Osteocyte (in vitro differentiated cells): ENCODE results near the gene WNK2. TPM values are rescaled to one million over a fixed set of nuclear protein-coding genes. Genes with fewer than 3 reads are reported as not detected.

Source experiments
- DNase-seq: peaks from one replicate; pipeline ENCODE4 v3.0.0; 2021; ENCODE audit warnings: mixed read lengths; ENCODE audit not compliant: unreplicated experiment; ENCODE audit errors: extremely low spot score
- H3K27ac Mint-ChIP-seq: one replicate; pipeline ENCODE4 v1.8.0; 2021; ENCODE audit warnings: mild to moderate bottlenecking, mixed read lengths; ENCODE audit not compliant: unreplicated experiment
- H3K27me3 Mint-ChIP-seq: one replicate; pipeline ENCODE4 v1.8.0; 2021; ENCODE audit warnings: mixed read lengths; ENCODE audit not compliant: unreplicated experiment
- H3K36me3 Mint-ChIP-seq: one replicate; pipeline ENCODE4 v1.8.0; 2021; ENCODE audit warnings: mixed read lengths; ENCODE audit not compliant: unreplicated experiment
- H3K4me1 Mint-ChIP-seq: one replicate; pipeline ENCODE4 v1.8.0; 2021; ENCODE audit warnings: mixed read lengths; ENCODE audit not compliant: unreplicated experiment
- H3K4me3 Mint-ChIP-seq: one replicate; pipeline ENCODE4 v1.8.0; 2021; ENCODE audit warnings: mild to moderate bottlenecking, moderate library complexity, mixed read lengths; ENCODE audit not compliant: unreplicated experiment
- H3K9me3 Mint-ChIP-seq: one replicate; pipeline ENCODE4 v1.8.0; 2021; ENCODE audit warnings: mixed read lengths; ENCODE audit not compliant: unreplicated experiment
- CTCF ChIP-seq: fragments of 200-600 bp; sonication (generic); IDR thresholded peaks from 2 replicates; pipeline ENCODE4 v1.5.0; 2021; ENCODE audit warnings: antibody characterized with exemption, mild to moderate bottlenecking, moderate library complexity
- total RNA-seq: library from RNA; stranded (reverse); gene quantifications from 2 replicates; pipeline ENCODE4 v1.2.1, GENCODE V29; 2021

The WNK2 gene
- total RNA-seq, 1 donor from 2014 or later = not detected

DNA sequence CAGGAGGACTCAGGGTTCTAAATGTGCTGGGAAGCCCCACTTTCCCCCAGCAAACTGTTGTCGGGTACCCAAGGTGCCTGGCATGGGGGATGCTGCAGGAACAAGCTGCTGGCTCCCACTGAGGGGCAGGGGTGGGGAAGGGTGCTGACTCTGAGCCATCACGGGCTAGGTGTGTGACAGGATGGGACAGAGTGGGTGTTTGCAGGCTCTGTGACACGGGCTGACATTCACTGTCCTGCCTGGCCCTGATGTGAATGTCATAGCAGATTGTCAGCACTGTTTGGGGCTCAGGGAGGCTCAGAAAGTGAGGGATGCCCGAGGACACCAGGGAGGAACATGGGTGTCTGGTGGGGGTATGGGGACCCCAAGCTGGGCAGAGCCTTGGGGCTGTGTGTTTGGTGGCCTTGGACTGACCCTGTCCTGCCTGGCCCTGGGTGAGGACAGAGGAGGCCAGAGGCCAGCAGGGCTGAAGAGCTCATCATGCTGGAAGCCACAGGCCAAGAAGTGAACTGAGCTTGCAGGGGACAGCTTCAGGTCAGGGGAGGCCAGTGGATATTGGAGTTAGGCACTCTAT lies 20.6 kb downstream of the WNK2 start:
- Mint-ChIP-seq H3K27ac (no peak overlapping the region), H3K36me3 (no peaks in the 10 kb centered on the region), H3K9me3 (no peaks in the 10 kb centered on the region), H3K4me3 (no peak overlapping the region), H3K27me3 (peaks cover 7% of the 10 kb centered on the region), H3K4me1 (no peaks in the 10 kb centered on the region)
- no peak for TF ChIP-seq CTCF
- DNase-seq = no peak

DNA sequence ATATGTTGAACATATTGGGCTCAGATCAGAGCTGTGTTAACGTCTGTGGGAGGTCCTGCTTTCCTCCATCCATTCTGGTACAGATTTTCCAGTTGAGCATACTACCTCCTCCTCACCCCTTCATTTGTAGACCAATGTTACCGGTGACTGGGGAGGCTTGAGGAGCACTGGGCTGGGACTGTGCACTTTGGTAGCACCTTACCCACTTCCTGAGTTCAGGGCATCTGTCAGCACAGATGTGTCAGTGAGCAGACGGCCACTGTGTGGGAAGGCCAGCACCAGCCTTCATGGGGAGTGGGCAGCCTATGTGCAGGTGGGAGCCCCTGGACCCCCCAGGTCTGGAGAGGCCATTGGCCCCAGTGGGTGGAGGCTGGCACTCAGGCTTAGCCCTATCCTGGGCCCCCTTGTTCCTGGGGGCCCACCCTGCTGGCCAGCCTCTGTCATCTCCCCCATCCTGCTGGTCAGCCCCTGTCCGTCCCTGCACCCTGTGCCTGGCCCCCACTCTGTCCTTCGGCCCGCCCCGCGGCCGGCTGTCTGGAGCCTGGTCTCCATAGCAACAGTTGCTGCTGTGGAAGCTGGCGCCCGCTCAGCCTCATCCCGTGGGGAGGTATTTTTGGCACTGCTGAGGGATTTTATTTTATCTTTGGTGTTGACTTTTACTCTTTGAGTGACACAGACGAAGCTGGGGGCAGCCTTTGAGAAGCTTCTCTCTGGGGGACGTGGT lies 21.3 kb downstream of the WNK2 start:
- no peaks in the 10 kb centered on the region for H3K9me3 Mint-ChIP-seq
- H3K4me1 Mint-ChIP-seq = no peaks in the 10 kb centered on the region
- H3K36me3 Mint-ChIP-seq = no peaks in the 10 kb centered on the region
- no peak for DNase-seq
- H3K27me3 Mint-ChIP-seq = peaks cover 7% of the 10 kb centered on the region
- no peak overlapping the region for H3K27ac Mint-ChIP-seq
- TF ChIP-seq CTCF = no peak
- H3K4me3 Mint-ChIP-seq = no peak overlapping the region

- no peak for DNase-seq
- H3K4me1 Mint-ChIP-seq = no peaks in the 10 kb centered on the region
- peaks cover 7% of the 10 kb centered on the region for H3K27me3 Mint-ChIP-seq
- TF ChIP-seq CTCF = no peak
- no peak overlapping the region for H3K4me3 Mint-ChIP-seq
- no peaks in the 10 kb centered on the region for H3K36me3 Mint-ChIP-seq
- H3K9me3 Mint-ChIP-seq = no peaks in the 10 kb centered on the region
- H3K27ac Mint-ChIP-seq = no peak overlapping the region
Measured at GRCh38 chr9:93205896-93206575, 22.1 kb downstream of the WNK2 start.

- H3K27ac Mint-ChIP-seq = no peak overlapping the region
- no peaks in the 10 kb centered on the region for H3K4me1 Mint-ChIP-seq
- peaks cover 7% of the 10 kb centered on the region for H3K27me3 Mint-ChIP-seq
- no peaks in the 10 kb centered on the region for H3K36me3 Mint-ChIP-seq
- H3K4me3 Mint-ChIP-seq = no peak overlapping the region
- no peak for DNase-seq
- H3K9me3 Mint-ChIP-seq = no peaks in the 10 kb centered on the region
- TF ChIP-seq CTCF = no peak
Measured at GRCh38 chr9:93206576-93207155, 22.7 kb downstream of the WNK2 start.

- no peak for TF ChIP-seq CTCF
- Mint-ChIP-seq H3K27ac (no peak overlapping the region), H3K36me3 (no peaks in the 10 kb centered on the region), H3K27me3 (peaks cover 7% of the 10 kb centered on the region), H3K4me1 (no peaks in the 10 kb centered on the region), H3K4me3 (no peak overlapping the region), H3K9me3 (no peaks in the 10 kb centered on the region)
- no peak for DNase-seq
Measured at GRCh38 chr9:93207326-93207814, 23.4 kb downstream of the WNK2 start.
